ENCODE data around the gene ALOX5.
A peak's percentile ranks its signal among the peaks of the same experiment; 100 is the strongest.
"Not testable (repeated sequence)": the region's sequence is repeated elsewhere in the genome, so short reads cannot be mapped to it uniquely, and the experiment has no call there.

Gene ALOX5

GRCh38 chr10:45460235-45460878, 86.3 kb downstream of the ALOX5 start:
- H3K27me3 Mint-ChIP-seq (ENCODE audit: low read depth) = no peaks in the 10 kb centered on the region
- peak overlapping the region; percentile 8 for H3K27ac Mint-ChIP-seq
- peaks cover 6% of the 10 kb centered on the region for H3K36me3 Mint-ChIP-seq (ENCODE audit: low read depth)
- no peaks in the 10 kb centered on the region for H3K9me3 Mint-ChIP-seq
- no peak overlapping the region for H3K4me3 Mint-ChIP-seq
- no peak for DNase-seq (ENCODE audit: low spot score)
- peaks cover 23% of the 10 kb centered on the region for H3K4me1 Mint-ChIP-seq (ENCODE audit: low read depth)

GRCh38 chr10:45461034-45461433, 87.0 kb downstream of the ALOX5 start:
- H3K27ac Mint-ChIP-seq = no peak overlapping the region
- peaks cover 6% of the 10 kb centered on the region for H3K36me3 Mint-ChIP-seq (ENCODE audit: low read depth)
- DNase-seq (ENCODE audit: low spot score) = no peak
- no peaks in the 10 kb centered on the region for H3K27me3 Mint-ChIP-seq (ENCODE audit: low read depth)
- H3K9me3 Mint-ChIP-seq = no peaks in the 10 kb centered on the region
- peaks cover 23% of the 10 kb centered on the region for H3K4me1 Mint-ChIP-seq (ENCODE audit: low read depth)
- H3K4me3 Mint-ChIP-seq = no peak overlapping the region

GRCh38 chr10:45463244-45464116, 89.5 kb downstream of the ALOX5 start:
- peaks cover 23% of the 10 kb centered on the region for H3K4me1 Mint-ChIP-seq (ENCODE audit: low read depth)
- no peaks in the 10 kb centered on the region for H3K36me3 Mint-ChIP-seq (ENCODE audit: low read depth)
- no peak overlapping the region for H3K27ac Mint-ChIP-seq
- H3K9me3 Mint-ChIP-seq = no peaks in the 10 kb centered on the region
- no peak overlapping the region for H3K4me3 Mint-ChIP-seq
- DNase-seq (ENCODE audit: low spot score) = no peak
- H3K27me3 Mint-ChIP-seq (ENCODE audit: low read depth) = no peaks in the 10 kb centered on the region

- H3K27ac Mint-ChIP-seq = peak overlapping the region; percentile 54
- DNase-seq (ENCODE audit: low spot score) = peak; percentile 57
- H3K36me3 Mint-ChIP-seq (ENCODE audit: low read depth) = no peaks in the 10 kb centered on the region
- no peak overlapping the region for H3K4me3 Mint-ChIP-seq
- no peaks in the 10 kb centered on the region for H3K9me3 Mint-ChIP-seq
- H3K4me1 Mint-ChIP-seq (ENCODE audit: low read depth) = peaks cover 31% of the 10 kb centered on the region
- H3K27me3 Mint-ChIP-seq (ENCODE audit: low read depth) = no peaks in the 10 kb centered on the region
These were observed 91.0 kb downstream of the ALOX5 start for GRCh38 chr10:45464958-45465567.

GRCh38 chr10:45466784-45467183, 92.8 kb downstream of the ALOX5 start:
- Mint-ChIP-seq H3K27ac (no peak overlapping the region), H3K4me1 (ENCODE audit: low read depth) (peaks cover 33% of the 10 kb centered on the region), H3K36me3 (ENCODE audit: low read depth) (no peaks in the 10 kb centered on the region), H3K9me3 (no peaks in the 10 kb centered on the region), H3K27me3 (ENCODE audit: low read depth) (no peaks in the 10 kb centered on the region), H3K4me3 (no peak overlapping the region)
- DNase-seq (ENCODE audit: low spot score) = no peak

- H3K27ac Mint-ChIP-seq = no peak overlapping the region
- H3K4me1 Mint-ChIP-seq (ENCODE audit: low read depth) = peaks cover 36% of the 10 kb centered on the region
- no peak for DNase-seq (ENCODE audit: low spot score)
- H3K36me3 Mint-ChIP-seq (ENCODE audit: low read depth) = no peaks in the 10 kb centered on the region
- H3K9me3 Mint-ChIP-seq = no peaks in the 10 kb centered on the region
- no peak overlapping the region for H3K4me3 Mint-ChIP-seq
- H3K27me3 Mint-ChIP-seq (ENCODE audit: low read depth) = no peaks in the 10 kb centered on the region
These were observed 94.1 kb downstream of the ALOX5 start for GRCh38 chr10:45468079-45468478.

GRCh38 chr10:45470098-45471012, 96.3 kb downstream of the ALOX5 start:
- H3K4me3 Mint-ChIP-seq = peak overlapping the region; percentile 63

GRCh38 chr10:45471059-45471458, 97.0 kb downstream of the ALOX5 start:
- H3K4me3 Mint-ChIP-seq = peak overlapping the region; percentile 63
- peaks cover 33% of the 10 kb centered on the region for H3K4me1 Mint-ChIP-seq (ENCODE audit: low read depth)
- H3K36me3 Mint-ChIP-seq (ENCODE audit: low read depth) = peaks cover 5% of the 10 kb centered on the region
- H3K27ac Mint-ChIP-seq = peak overlapping the region; percentile 93
- no peaks in the 10 kb centered on the region for H3K27me3 Mint-ChIP-seq (ENCODE audit: low read depth)
- no peak for DNase-seq (ENCODE audit: low spot score)
- peaks cover 6% of the 10 kb centered on the region for H3K9me3 Mint-ChIP-seq

More at GRCh38 chr10:45470098-45471012, 96.3 kb downstream of the ALOX5 start:
- peak overlapping the region; percentile 93 for H3K27ac Mint-ChIP-seq
- H3K9me3 Mint-ChIP-seq = no peaks in the 10 kb centered on the region
- DNase-seq (ENCODE audit: low spot score) = peak; percentile 63
- H3K27me3 Mint-ChIP-seq (ENCODE audit: low read depth) = no peaks in the 10 kb centered on the region
- H3K4me1 Mint-ChIP-seq (ENCODE audit: low read depth) = peaks cover 33% of the 10 kb centered on the region
- no peaks in the 10 kb centered on the region for H3K36me3 Mint-ChIP-seq (ENCODE audit: low read depth)

- Mint-ChIP-seq H3K4me1 (ENCODE audit: low read depth) (peaks cover 33% of the 10 kb centered on the region), H3K27me3 (ENCODE audit: low read depth) (no peaks in the 10 kb centered on the region), H3K4me3 (no peak overlapping the region), H3K9me3 (peaks cover 9% of the 10 kb centered on the region), H3K27ac (peak overlapping the region; percentile 54), H3K36me3 (ENCODE audit: low read depth) (peaks cover 6% of the 10 kb centered on the region)
- no peak for DNase-seq (ENCODE audit: low spot score)
These were observed 97.7 kb downstream of the ALOX5 start for GRCh38 chr10:45471531-45472310.

GRCh38 chr10:45473126-45473525, 99.1 kb downstream of the ALOX5 start:
- no peak overlapping the region for H3K27ac Mint-ChIP-seq
- H3K4me1 Mint-ChIP-seq (ENCODE audit: low read depth) = peaks cover 33% of the 10 kb centered on the region
- no peak overlapping the region for H3K4me3 Mint-ChIP-seq
- H3K9me3 Mint-ChIP-seq = peaks cover 23% of the 10 kb centered on the region
- peaks cover 8% of the 10 kb centered on the region for H3K36me3 Mint-ChIP-seq (ENCODE audit: low read depth)
- DNase-seq (ENCODE audit: low spot score) = no peak
- H3K27me3 Mint-ChIP-seq (ENCODE audit: low read depth) = no peaks in the 10 kb centered on the region

GRCh38 chr10:45476559-45476958, 102.5 kb downstream of the ALOX5 start:
- peaks cover 12% of the 10 kb centered on the region for H3K4me1 Mint-ChIP-seq (ENCODE audit: low read depth)
- no peak overlapping the region for H3K4me3 Mint-ChIP-seq
- peaks cover 45% of the 10 kb centered on the region for H3K9me3 Mint-ChIP-seq
- no peak overlapping the region for H3K27ac Mint-ChIP-seq
- DNase-seq (ENCODE audit: low spot score) = no peak
- peaks cover 14% of the 10 kb centered on the region for H3K36me3 Mint-ChIP-seq (ENCODE audit: low read depth)
- no peaks in the 10 kb centered on the region for H3K27me3 Mint-ChIP-seq (ENCODE audit: low read depth)

GRCh38 chr10:45480294-45480693, 106.3 kb downstream of the ALOX5 start:
- no peak overlapping the region for H3K27ac Mint-ChIP-seq
- peaks cover 17% of the 10 kb centered on the region for H3K36me3 Mint-ChIP-seq (ENCODE audit: low read depth)
- H3K4me1 Mint-ChIP-seq (ENCODE audit: low read depth) = no peaks in the 10 kb centered on the region
- H3K4me3 Mint-ChIP-seq = no peak overlapping the region
- H3K27me3 Mint-ChIP-seq (ENCODE audit: low read depth) = no peaks in the 10 kb centered on the region
- no peak for DNase-seq (ENCODE audit: low spot score)
- H3K9me3 Mint-ChIP-seq = peaks cover 46% of the 10 kb centered on the region

GRCh38 chr10:45481100-45481499, 107.1 kb downstream of the ALOX5 start:
- not testable (repeated sequence) for H3K27me3 Mint-ChIP-seq (ENCODE audit: low read depth); H3K4me1 Mint-ChIP-seq (ENCODE audit: low read depth); DNase-seq (ENCODE audit: low spot score); H3K27ac Mint-ChIP-seq; H3K4me3 Mint-ChIP-seq
- peaks cover 40% of the 10 kb centered on the region for H3K9me3 Mint-ChIP-seq
- peaks cover 12% of the 10 kb centered on the region for H3K36me3 Mint-ChIP-seq (ENCODE audit: low read depth)

All from T-helper 2 cell treated with Interferon-gamma antibody and Interleukin-4, amounts not matched to agents 5 μg/mL and 100 μg/mL, for 36 hours (primary cell).